Activated T-cell treated with anti-CD3 and anti-CD28 coated beads, Interleukin-2, amount 50 U/mL, for 72 hours (primary cell): Measurements from ENCODE around the gene PIAS4. TPM values are rescaled to one million over a fixed set of nuclear protein-coding genes. Genes with fewer than 3 reads are reported as not detected.
A peak's percentile ranks its signal among the peaks of the same experiment; 100 is the strongest.

Experiments
- ATAC-seq, 2 donors: fragments of 150-1000 bp; cut with Tn5 transposase; replicated peaks in 1 of 2; 2 replicates each; pipeline ENCODE4 v1.10.0; 2021; ENCODE audit warnings: moderate library complexity in 2 of 2, mild to moderate bottlenecking in 1 of 2
- DNase-seq, 2 donors: peaks; one replicate each; pipeline ENCODE4 v3.0.0; 2021 to 2022; ENCODE audit warnings: mixed read lengths in 1 of 2
- H3K27ac Mint-ChIP-seq: one replicate; pipeline ENCODE4 v1.8.0; 2022; ENCODE audit warnings: mild to moderate bottlenecking, moderate library complexity, mixed read lengths
- H3K27me3 Mint-ChIP-seq: one replicate; pipeline ENCODE4 v1.8.0; 2022; ENCODE audit warnings: low read depth, mixed read lengths
- H3K36me3 Mint-ChIP-seq, 2 donors: one replicate each; pipeline ENCODE4 v1.8.0; 2022; ENCODE audit warnings: mixed read lengths in 2 of 2, mild to moderate bottlenecking in 1 of 2; ENCODE audit not compliant: insufficient read depth in 2 of 2
- H3K4me1 Mint-ChIP-seq: one replicate; pipeline ENCODE4 v1.8.0; 2022; ENCODE audit warnings: low read depth, mixed read lengths
- H3K4me3 Mint-ChIP-seq, 2 donors: one replicate each; pipeline ENCODE4 v1.8.0; 2022; ENCODE audit warnings: mild to moderate bottlenecking in 2 of 2, mixed read lengths in 2 of 2, moderate library complexity in 2 of 2
- H3K9me3 Mint-ChIP-seq, 2 donors: one replicate each; pipeline ENCODE4 v1.8.0; 2022; ENCODE audit warnings: mixed read lengths in 2 of 2
- total RNA-seq, 2 donors: library from RNA; stranded (reverse); gene quantifications; one replicate each; pipeline ENCODE4 v1.2.3, GENCODE V29; 2022

PIAS4 gene
- total RNA-seq, 2 donors from 2014 or later, result 33.4 TPM

DNA sequence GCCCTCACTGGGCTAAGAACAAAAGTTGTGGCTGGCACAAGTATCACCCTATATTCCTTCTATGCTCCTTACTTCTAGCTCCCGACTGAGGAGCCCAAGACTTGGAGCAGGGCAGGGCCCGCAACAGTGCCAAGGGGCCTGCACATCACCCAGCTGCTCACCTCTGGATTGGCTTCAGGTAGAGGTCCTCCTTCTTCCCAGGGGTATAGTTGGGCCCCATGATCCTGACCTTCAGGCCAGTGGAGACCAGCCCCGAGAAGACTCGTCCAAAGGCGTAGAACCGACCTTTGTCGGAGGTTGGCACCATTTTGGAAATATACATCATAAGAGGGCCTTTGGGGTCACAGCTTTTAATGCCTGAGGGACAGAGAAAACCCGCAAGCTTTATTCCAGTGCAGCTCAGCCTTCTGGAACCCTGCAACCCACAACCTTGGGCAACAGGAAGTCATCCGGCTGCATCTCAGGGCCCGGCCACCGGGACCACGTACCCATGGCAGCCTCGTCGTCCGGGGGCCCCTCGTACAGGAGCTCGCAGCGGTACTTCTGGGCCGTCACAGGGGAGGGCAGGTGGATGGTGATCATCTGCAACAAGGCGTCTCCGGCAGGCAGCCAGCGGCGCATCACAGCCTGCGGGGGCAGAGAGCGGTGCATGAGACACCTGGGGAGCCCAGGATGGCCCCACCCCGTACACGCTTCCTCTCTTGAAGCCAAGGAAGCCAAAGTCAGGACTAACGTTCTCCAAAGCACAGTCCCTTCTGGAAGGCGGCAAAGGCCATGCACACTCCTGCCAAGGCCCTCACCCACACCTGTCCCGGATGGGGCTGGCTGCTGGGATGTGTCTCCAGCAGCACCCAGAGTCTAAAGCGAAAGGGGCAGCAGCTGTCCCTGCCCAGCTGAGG is 26.9 kb upstream of the PIAS4 start:
- ATAC-seq (no peak), DNase-seq (no peak)
- Mint-ChIP-seq H3K4me1 (peaks cover 48% of the 10 kb centered on the region), H3K4me3 (no peak overlapping the region), H3K27ac (peak overlapping the region; percentile 42), H3K36me3 (peaks cover 24 to 49% of the 10 kb centered on the region in 2 donors), H3K27me3 (no peaks in the 10 kb centered on the region), H3K9me3 (no peaks in the 10 kb centered on the region)

- H3K36me3 Mint-ChIP-seq, result peaks cover 24 to 45% of the 10 kb centered on the region in 2 donors
- ATAC-seq (no peak), DNase-seq (no peak)
- peak overlapping the region; percentile 15 to 39 for H3K4me3 Mint-ChIP-seq
- H3K9me3 Mint-ChIP-seq, result no peaks in the 10 kb centered on the region
- H3K27me3 Mint-ChIP-seq, result no peaks in the 10 kb centered on the region
- H3K27ac Mint-ChIP-seq, result peak overlapping the region; percentile 59
- H3K4me1 Mint-ChIP-seq, result peaks cover 56% of the 10 kb centered on the region
Observed at GRCh38 chr19:3981373-3981735, 26.2 kb upstream of the PIAS4 start.

DNA sequence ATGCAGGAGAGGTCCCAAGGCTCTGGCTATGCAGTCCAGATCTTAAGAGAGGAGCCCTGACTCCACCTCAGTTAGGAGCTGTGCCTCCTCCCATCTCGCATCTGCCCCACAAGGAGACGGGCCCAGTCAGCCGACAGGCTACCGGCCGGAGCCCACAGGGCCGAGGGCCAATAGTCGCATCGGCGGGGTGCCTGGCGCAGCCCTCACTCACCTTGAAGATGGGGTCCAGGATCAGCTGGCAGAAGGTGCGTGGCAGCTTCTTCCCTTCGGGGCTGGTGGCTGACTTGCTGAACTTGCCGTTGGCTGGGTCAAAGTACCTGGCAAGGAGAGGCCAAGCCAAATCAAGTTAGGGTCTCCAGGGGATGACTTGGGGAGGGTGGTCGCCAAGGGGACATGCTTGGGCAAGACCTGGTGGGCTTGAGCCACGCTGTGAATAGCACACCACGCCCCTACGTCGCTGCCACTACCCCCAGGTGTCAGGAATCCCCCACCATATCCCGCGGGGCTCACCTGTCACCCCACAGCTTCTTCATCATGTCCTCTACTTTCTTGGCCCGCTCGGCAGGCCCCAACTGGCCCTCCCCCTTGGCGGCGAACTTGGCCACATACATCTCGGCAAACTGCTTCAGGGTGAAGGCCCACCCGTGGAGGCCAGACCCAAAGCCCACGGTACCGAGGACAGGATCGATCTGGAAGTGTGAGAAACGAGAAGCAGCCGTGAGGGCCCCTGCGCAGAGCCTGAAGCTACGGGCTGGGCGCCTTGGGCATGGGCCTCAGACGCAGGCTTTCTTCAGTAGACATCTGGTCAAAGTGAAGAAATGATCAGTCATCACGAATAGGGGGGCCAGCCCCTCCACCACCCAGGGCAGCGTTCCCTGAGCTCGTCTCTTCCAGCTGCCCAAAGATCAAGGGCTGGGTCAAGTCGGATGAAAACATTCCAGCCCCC is 25.5 kb upstream of the PIAS4 start:
- H3K27ac Mint-ChIP-seq, result peak overlapping the region; percentile 75
- ATAC-seq (no peak), DNase-seq (no peak)
- H3K4me3 Mint-ChIP-seq, result peak overlapping the region; percentile 94 to 95
- H3K9me3 Mint-ChIP-seq, result no peaks in the 10 kb centered on the region
- peaks cover 23 to 45% of the 10 kb centered on the region in 2 donors for H3K36me3 Mint-ChIP-seq
- peaks cover 61% of the 10 kb centered on the region for H3K4me1 Mint-ChIP-seq
- no peaks in the 10 kb centered on the region for H3K27me3 Mint-ChIP-seq

DNA sequence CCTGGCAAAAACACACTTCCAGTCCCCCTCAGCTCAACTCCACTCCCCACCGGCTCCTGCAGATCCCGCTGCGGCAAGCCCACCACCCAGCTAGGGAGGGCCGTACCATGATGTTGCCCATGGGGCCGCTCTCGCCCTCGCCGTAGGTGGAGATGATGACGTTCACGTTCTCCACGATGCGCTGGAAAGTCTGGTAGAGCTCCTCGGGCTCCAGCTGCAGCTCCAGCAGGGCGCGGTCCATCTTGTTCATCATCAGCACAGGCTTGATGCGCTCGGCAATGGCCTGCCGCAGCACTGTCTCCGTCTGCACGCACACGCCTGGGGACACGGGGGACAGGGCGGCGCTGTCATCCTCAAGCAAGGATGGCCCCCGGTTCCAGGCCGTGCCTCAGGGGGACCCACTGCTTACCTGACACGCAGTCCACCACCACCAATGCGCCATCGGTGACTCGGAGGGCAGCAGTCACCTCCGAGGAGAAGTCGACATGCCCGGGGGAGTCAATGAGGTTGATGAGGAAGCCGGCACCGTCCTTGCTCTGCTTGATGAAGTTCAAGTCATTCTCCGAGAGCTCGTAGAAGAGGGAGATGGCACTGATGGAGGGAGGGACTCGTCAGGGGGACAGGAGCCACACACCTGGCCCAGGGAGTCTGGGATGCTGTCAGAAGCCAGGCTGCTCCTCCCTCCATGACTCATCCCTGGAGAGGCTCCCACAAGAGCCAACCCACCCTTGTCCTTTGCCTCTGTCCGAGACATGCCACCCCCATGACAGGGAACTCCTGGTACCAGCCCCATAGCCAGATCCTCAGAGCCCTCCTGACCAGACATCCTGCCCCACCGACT is 24.6 kb upstream of the PIAS4 start:
- no peaks in the 10 kb centered on the region for H3K9me3 Mint-ChIP-seq
- peak in 1 of 2 donors; percentile 9 for ATAC-seq
- H3K27me3 Mint-ChIP-seq, result no peaks in the 10 kb centered on the region
- no peak for DNase-seq
- H3K4me1 Mint-ChIP-seq, result peaks cover 69% of the 10 kb centered on the region
- H3K27ac Mint-ChIP-seq, result peak overlapping the region; percentile 97
- H3K4me3 Mint-ChIP-seq, result peak overlapping the region; percentile 94 to 95
- H3K36me3 Mint-ChIP-seq, result peaks cover 21 to 45% of the 10 kb centered on the region in 2 donors

DNA sequence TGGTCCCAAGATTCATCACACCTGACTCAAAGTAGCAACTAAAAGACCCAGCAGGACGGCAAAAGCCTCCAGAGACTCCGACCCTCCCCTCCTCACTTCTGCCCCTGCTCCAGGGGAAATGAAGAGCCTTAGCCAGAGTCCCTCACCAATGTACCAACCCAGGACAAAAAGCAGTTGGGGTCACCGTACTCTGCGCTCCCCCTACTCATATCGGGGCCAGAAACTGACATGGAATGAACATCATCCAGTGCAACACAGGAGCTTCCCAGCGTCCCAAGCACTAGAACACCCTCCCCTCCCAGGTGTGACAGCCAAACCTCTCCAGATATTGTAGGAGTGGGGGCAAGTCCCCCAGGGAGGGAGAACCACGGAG is 24.0 kb upstream of the PIAS4 start:
- ATAC-seq, result no peak
- H3K36me3 Mint-ChIP-seq, result peaks cover 18 to 42% of the 10 kb centered on the region in 2 donors
- H3K4me1 Mint-ChIP-seq, result peaks cover 74% of the 10 kb centered on the region
- H3K27me3 Mint-ChIP-seq, result no peaks in the 10 kb centered on the region
- peak overlapping the region; percentile 94 to 95 for H3K4me3 Mint-ChIP-seq
- H3K9me3 Mint-ChIP-seq, result no peaks in the 10 kb centered on the region
- H3K27ac Mint-ChIP-seq, result peak overlapping the region; percentile 97
- no peak for DNase-seq

GRCh38 chr19:3983936-3984583 is 23.5 kb upstream of the PIAS4 start:
- Mint-ChIP-seq H3K9me3 (no peaks in the 10 kb centered on the region), H3K27me3 (no peaks in the 10 kb centered on the region), H3K4me3 (peak overlapping the region; percentile 94 to 95), H3K36me3 (peaks cover 18 to 39% of the 10 kb centered on the region in 2 donors), H3K4me1 (peaks cover 74% of the 10 kb centered on the region), H3K27ac (peak overlapping the region; percentile 97)
- DNase-seq (no peak), ATAC-seq (peak in 1 of 2 donors; percentile 3)

DNA sequence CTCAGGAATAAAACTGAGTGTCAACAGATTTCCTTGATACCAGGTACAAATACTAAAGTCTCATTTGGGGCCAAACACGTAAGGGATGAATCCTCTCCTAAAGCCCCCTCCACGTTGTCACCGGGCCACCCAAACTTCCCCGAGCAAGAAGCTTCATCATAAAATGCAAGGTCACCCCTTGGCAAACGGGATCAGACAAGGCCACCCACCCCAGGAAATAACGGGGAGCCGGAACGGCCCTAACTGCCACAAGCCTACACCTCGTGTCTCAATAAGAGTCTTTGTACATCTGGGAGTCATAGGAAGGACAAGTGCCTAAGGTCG is 23.0 kb upstream of the PIAS4 start:
- peak overlapping the region; percentile 94 to 95 for H3K4me3 Mint-ChIP-seq
- peaks cover 18 to 36% of the 10 kb centered on the region in 2 donors for H3K36me3 Mint-ChIP-seq
- DNase-seq (no peak), ATAC-seq (no peak)
- H3K27ac Mint-ChIP-seq, result peak overlapping the region; percentile 97
- no peaks in the 10 kb centered on the region for H3K27me3 Mint-ChIP-seq
- H3K4me1 Mint-ChIP-seq, result peaks cover 70% of the 10 kb centered on the region
- H3K9me3 Mint-ChIP-seq, result no peaks in the 10 kb centered on the region

DNA sequence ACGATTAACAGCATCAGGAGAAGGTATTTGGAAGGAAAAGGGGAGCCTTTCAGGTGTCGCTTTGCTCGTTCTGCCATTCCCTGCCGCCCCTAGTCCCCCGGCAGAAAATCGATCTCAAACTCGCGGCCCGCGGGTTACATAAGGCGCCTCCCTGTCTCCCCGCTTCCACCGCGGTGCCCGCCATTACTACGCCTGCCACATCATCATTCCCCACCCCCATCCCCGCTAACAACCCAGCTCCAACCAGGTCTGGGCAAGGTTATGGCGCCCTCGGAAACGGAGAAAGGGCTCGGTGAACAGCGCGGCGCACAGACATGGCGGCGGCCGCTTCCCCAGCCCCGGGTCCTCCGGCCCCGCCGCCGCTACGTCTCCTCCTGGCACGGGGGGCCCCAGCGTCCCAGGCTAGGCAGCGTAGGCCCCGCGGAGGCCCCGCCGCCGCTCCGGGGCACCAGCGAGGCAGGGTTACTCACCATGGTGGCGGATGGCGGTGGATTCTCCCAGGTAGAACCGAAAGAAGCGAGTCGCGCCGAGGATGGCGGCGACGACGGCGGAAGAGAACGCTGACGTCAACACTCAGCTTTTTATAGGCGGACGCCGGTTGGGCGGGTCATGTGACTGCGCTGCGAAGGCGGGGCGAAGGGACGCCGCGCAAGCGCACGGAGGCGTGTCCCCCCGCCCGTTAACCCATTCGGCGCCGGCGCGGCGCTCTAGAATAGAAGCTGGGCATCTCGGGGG is 22.5 kb upstream of the PIAS4 start, which contains the start of gene EEF2:
Gene EEF2 (minus strand): TSS at position 556 of the 735 bp plus-strand sequence. CDS start 83 bp downstream, at position 473.
- Mint-ChIP-seq H3K4me3 (peak within 1 kb of the TSS; percentile 94 to 95), H3K4me1 (peaks cover 67% of the 10 kb centered on the region), H3K27ac (peak within 1 kb of the TSS; percentile 97), H3K36me3 (peaks cover 18 to 34% of the 10 kb centered on the region in 2 donors), H3K9me3 (no peaks in the 10 kb centered on the region), H3K27me3 (no peaks in the 10 kb centered on the region)
- DNase-seq, result peak; percentile 91 to 94
- peak; percentile 60 to 67 for ATAC-seq

- Mint-ChIP-seq H3K27me3 (no peaks in the 10 kb centered on the region), H3K4me3 (peak overlapping the region; percentile 94 to 95), H3K4me1 (peaks cover 73% of the 10 kb centered on the region), H3K36me3 (peaks cover 18 to 34% of the 10 kb centered on the region in 2 donors), H3K9me3 (peaks cover under 1 to 1% of the 10 kb centered on the region in 2 donors), H3K27ac (peak overlapping the region; percentile 97)
- DNase-seq (no peak), ATAC-seq (no peak)
Observed at GRCh38 chr19:3985643-3986259, 21.8 kb upstream of the PIAS4 start.

DNA sequence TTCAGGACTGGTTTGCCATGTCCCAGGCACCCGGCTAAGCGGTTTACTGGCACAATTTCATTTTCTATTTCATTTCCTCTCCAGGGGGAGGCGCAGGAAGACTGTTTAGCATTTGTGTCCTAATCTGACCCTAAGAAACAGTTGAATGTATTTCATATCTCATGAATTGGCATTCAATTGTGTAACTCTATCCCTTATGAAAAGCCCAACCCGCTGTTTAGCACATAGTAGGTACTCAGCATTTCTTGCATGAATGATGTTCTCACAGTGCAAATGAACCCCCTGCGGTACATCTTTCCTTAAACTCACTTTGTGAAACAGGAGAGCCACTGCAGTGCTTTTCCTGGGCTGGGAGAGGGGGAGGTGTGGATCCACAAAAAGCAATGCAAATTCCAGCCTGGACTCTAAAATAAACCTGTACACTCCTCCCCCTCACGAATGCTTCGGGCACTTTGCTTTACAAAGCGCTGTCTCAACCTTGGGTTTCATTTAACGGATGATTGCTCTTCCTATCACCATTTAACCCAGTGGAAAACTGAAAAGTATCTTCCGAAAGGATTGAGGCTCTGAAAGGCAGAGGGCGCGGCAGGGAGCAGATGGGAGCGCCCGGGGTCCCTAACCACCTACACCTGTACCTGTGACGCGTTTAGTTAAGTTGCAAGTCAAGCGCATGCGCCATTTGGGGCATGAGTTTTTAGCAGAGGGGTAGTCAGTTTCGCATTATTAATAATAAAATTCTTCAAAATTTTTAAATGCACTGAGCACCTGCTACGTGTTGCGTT is 21.1 kb upstream of the PIAS4 start:
- Mint-ChIP-seq H3K36me3 (peaks cover 16 to 30% of the 10 kb centered on the region in 2 donors), H3K27me3 (no peaks in the 10 kb centered on the region), H3K9me3 (peaks cover 2% of the 10 kb centered on the region in 2 donors), H3K4me3 (peak overlapping the region; percentile 94 to 95), H3K27ac (peak overlapping the region; percentile 84), H3K4me1 (peaks cover 72% of the 10 kb centered on the region)
- peak; percentile 28 to 29 for ATAC-seq
- peak; percentile 66 to 72 for DNase-seq
